GM21529 (cell line): ENCODE data around the gene CLEC4F.
"Not testable (repeated sequence)": the region's sequence is repeated elsewhere in the genome, so short reads cannot be mapped to it uniquely, and the experiment has no call there.

Source experiments
- ATAC-seq: cut with Tn5 transposase; IDR thresholded peaks from one replicate; pipeline ENCODE4 v1.9.1; 2021; ENCODE audit not compliant: unreplicated experiment

Gene CLEC4F

DNA sequence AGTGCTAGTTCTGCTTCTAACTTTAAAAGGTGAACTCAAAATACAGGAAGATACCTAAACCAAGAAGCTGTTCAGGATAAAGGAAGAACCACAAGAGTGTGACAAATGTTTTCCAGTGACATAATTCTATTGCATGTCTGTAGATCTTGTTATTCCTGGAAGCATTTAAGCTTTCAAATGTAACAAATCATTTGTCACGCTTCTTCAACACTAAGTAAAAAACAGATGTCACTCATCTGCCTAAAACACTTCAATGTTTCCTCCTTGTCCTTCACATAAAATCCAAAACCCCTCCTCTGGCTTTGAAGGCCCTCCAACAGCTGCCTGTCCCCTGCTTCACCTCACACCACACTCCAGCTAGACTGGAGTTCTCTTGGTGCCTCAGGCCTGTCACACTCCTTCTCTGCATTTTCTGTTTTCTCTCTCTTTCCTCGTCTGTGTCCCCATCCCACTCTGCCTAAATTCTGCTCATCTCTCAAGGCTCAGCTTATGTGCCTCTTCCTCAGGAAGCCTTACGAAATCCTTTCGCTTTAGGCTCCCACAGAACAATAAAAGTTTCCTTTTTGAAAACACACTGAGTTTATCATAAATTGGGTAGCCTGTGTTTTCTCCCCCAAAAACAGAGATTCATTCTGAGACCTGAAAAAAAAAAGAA lies 6.4 kb upstream of the CLEC4F start:
- ATAC-seq, result no peak

DNA sequence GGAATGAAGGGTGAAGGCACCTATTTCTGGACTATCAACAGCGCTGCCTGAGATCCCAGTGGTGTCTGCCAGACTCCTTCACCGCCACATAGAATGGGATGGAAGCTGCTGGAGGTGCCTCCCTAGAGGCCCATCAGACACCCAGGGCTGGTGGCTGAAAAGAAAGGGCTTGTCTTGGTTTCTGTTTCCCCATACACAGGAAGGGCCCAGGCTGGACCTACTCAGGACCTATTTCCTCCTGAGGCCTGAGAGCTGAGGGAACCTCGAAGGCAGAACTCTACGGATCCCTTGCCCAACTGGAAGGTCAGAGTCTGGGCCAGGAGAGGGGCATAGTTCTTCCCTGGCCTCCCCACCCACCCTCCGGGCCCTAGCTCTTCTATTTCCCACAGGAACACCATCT lies 2.9 kb upstream of the CLEC4F start:
- no peak for ATAC-seq

DNA sequence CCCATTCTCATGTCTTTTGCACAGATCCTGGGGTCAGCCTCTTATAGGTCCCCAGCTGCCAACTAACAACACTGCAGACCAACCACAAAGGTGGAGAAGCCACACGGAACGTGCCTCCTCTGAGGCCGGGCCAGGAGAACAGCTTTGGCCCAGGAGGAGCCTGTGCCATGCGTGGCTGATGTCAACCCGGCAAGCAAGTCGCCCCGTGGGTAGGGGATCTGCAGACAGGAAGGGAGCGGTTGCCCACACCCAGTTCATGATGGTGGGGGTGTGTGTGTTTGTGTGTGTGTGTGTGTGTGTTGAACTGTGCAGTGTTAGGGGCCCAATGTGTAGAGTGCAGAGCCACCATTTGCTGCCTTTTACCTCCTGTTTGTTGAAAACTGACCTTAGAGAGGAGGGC lies 2.4 kb upstream of the CLEC4F start:
- no peak for ATAC-seq

DNA sequence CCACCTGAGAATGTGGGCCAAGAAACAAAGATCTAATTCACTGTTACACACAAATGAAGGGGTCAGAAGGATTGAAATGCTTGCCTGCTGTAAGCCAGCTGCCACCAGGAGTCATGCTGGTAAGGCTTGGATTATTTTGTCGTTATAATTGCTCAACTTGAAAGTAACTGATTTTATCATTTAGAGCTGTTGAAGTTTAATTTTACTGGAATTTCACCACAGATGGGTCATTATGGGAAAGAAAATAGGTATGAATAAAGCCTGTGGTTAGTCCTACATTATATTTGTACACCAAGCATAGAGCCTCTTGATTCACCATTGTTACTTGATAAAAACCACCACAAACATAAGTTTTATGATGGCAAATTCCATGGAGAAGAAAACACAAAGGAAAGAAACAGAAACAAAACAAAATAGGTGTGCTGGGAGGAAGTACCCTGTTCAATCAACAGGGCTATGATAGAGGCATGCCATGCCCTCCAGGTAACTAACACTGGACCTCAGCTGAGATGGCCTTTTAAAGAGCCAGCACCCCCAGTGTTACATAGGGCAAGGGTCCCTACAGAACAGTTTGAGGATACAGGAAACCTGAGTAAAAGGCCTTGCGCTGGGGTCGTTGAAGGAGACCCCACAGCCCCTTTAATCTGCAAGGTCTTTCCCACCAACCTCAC lies 3.0 kb downstream of the CLEC4F start:
- no peak for ATAC-seq

DNA sequence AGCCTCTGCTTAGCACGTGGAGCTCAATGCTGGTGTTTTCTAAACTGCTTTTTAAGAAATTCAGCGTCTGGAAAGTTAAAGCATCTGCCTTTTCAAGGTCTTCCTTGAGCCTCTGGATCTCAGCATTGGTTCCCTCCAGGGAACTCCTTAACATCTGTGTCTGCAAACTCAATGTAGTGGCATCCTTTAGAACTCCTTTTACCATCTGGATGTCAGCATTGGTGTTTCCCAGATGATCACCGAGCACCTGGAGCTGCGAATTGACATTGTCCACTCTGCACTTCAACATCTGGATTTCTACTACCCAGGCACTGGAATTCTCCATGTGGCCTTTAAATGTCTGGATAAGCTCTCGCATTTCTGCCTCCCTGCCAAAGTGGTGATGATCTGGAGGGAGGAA lies 3.7 kb downstream of the CLEC4F start:
- ATAC-seq, result no peak

DNA sequence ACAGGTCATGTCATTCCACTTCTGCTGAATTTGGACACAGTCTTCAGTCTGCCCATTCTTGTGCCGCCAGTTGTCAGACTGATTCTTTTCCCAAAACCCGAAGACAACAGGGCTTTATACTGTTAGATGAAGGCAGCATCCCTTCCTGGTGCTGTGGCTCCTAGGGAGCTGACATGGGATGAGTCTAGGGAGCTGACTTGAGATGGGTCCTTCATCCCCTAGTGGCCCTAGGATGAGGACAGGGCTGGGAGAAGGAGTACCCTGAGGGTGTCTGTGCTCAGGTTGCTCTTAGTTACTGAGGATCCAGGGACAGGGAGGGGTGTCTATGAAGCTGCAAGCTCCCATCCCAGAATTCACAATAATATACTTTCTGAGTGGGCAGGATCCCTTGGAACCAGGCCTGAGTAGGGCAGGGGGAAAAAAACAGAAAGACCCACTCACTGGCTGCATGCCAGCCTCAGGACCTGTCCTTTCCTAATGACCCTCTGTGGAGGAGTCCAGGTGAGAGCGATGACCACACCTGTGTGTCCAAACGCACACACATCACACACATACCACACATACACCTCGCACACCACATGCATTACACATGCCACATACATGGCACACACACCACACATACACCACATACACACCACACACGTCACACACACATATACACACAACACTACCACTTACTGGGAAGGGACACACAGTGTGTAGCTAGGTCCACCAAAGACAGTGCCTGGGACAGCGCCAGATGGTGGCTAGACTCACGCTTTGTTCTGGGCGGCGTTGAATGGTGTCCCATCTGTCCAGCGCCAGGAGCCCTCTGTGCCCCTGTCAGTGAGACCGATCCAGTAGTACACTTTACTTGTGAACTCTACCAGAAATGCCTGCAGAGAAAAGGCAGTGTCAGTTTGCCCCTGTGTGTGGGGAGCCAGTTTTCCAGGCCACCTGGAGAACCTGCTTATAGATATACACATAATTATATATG lies 11.1 kb downstream of the CLEC4F start:
- no peak for ATAC-seq

DNA sequence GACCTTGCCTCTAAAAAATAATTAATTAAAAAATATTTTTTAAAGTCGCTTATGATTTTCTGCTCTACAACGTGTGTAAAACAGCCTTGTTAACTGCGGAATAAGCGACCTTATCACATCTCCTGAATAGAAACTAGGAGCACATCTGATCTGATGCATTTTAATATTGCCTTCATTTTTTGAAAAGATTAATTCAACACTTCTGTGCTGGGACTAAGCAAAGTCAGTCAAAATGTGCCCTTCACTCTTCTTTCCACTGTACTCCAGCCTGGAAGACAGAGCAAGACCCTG lies 12.6 kb downstream of the CLEC4F start:
- ATAC-seq, result no peak

DNA sequence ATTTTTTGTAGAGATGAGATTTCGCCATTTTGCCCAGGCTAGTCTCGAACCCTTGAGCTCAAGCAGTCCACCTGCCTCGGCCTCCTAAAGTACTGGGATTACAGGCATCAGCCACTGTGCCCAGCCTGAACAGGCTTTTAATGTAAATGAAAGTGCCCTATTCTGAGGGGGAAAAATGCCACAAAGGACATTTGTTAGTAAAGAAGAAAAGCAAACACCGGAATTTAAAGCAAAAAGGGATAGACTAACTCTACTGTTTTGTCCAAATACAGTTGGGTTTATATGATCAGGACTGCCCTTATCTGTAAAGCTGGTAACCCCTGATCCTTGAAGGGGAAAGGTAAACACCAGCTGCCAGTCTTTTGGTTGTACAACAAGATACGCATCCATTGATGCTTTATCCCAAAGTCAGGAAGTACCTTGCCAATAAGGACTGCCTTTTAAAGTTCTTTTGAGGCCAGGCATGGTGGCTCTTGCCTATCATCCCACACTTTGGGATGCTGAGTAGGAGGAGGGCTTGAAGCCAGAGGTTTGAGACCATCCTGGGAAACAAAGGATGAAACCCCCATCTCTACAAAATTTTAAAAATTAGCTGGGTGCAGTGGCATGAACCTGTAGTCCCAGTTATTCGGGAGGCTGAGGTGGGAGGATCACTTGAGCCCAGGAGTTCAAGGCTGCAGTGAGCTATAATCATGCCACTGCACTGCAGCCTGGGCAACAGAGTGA lies 13.1 kb downstream of the CLEC4F start:
- no peak for ATAC-seq

DNA sequence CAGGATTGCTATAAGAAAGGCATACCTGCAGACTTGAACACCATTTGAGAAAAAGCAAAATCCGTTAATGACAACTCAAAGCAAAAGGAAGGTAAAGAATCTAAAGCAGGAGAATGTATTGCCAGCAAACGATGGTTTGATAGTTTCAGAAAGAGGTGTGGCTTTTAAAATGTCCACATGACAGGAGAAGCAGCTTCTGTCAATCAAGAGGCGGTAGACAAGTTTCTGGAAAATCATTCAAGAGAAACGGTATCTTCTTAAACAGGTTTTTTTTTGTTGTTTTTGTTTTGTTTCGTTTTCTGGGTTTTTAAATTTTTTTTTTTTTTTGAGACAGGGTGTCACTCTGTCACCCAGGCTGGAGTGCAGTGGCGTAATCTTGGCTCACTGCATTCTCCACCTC lies 13.8 kb downstream of the CLEC4F start:
- no peak for ATAC-seq

DNA sequence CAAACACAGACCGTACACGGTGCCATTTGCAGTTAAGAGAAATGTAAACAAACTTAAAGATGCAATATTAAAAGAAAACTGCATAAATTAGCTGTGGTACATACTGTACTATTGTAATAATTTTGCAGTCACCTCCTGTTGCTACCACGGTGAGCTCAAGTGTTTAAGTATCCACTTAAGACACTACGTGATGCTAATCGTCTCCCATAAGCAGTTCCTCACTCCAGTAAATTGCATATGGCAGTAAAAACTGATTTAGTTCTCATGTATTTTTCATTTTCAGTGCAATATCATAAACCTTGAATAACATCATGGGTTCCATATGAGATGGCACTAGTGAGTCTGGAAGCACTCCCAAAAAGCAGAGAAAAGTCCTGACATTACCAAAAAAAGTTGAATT lies 14.4 kb downstream of the CLEC4F start:
- no peak for ATAC-seq

DNA sequence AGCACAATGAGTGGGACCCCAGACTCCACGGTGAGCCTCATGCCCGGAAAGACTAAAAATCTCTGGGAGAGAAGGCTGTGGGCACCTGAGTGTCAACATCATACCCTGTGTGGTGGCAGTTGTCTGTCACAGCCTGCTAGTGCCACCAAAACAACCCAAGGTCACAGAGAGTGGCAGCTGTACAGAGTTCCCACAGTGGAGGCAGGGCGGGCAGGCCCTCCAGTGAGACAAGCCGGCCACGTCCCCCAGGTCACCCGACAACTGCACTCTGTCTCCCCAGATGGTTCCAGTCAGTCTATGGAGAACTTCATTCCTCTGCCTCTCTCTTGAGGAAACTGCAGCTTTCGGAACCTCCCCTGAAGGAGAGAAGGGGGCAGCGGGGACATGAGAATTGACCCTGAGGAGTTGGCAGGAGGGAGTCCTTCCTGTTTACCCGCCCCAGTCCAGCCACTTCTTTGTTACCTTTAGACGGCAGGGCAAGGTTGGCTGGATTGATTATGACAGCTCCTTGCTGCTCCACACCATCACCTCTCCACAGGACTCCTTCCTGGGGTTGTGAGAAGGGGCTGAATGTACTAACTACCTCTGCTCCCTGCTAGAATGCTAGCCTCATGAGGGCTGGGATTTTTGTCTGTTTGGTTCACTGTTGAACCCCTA lies 18.7 kb downstream of the CLEC4F start:
- no peak for ATAC-seq

DNA sequence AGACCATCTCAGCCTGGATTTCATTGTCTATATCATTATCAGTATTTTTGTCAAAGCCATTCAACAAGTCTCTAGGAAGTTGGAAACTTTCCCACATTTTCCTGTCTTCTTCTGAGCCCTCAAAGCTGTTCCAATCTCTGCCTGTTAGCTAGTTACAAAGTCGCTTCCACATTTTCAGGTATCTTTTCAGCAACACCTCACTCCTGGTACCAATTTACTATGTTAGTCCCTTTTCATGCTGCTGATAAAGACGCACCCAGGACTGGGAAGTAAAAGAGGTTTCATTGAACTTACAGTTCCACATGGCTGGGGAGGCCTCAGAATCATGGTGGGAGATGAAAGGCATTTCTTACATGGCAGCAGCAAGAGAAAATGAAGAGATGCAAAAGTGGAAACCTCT lies 20.7 kb downstream of the CLEC4F start:
- no peak for ATAC-seq

DNA sequence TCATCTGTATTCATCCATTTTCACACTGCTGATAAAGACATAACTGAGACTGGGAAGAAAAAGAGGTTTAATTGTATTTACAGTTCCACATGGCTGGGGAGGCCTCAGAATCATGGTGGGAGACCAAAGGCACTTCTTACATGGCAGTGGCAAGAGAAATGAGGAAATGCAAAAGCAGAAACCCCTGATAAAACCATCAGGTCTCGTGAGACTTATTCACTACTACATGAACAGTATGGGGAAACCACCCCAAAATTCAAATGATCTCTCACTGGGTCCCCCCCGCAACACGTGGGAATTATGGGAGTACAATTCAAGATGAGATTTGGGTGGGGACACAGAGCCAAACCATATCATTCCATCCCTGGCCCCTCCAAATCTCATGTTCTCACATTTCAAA lies 22.4 kb downstream of the CLEC4F start:
- not testable (repeated sequence) for ATAC-seq

DNA sequence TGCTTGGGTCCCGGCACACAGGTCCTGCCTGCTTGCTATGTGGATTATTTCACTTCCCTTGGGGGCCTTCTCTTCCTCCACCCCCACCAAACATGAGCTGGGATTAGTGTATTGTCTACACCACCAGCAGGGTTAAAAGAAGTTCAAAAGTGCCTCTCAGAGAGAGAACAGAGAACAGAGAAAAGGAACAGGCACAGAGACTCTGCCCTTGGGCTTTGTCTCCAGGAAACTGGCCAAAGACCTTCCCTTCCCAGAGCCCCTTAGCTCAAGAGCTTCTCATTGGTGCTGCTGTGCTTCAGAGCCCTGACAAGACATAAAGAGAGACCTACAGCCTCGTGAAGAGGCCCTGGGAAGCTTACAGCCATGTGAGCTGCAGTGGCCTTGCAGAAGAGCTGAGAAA lies 22.9 kb downstream of the CLEC4F start:
- ATAC-seq, result no peak

DNA sequence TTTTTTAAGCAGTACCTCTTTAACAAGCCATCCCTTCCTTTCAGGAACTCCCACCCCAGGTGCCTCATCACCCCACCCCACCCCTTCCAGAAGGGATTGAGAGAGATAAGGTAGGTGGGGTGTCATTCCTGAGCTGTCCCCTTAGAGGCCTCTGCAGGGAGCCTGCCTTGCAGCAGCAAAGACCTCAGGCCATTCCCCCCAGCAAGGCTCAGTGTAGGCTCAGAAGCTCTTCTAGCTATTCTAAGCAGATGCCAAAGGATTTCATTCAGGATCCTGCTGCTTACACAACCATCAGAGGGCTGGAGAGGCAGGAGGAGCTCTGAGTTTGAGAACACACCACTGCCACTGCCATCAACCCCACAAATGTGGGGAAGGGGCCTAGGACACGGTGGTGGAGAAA lies 24.1 kb downstream of the CLEC4F start:
- no peak for ATAC-seq

DNA sequence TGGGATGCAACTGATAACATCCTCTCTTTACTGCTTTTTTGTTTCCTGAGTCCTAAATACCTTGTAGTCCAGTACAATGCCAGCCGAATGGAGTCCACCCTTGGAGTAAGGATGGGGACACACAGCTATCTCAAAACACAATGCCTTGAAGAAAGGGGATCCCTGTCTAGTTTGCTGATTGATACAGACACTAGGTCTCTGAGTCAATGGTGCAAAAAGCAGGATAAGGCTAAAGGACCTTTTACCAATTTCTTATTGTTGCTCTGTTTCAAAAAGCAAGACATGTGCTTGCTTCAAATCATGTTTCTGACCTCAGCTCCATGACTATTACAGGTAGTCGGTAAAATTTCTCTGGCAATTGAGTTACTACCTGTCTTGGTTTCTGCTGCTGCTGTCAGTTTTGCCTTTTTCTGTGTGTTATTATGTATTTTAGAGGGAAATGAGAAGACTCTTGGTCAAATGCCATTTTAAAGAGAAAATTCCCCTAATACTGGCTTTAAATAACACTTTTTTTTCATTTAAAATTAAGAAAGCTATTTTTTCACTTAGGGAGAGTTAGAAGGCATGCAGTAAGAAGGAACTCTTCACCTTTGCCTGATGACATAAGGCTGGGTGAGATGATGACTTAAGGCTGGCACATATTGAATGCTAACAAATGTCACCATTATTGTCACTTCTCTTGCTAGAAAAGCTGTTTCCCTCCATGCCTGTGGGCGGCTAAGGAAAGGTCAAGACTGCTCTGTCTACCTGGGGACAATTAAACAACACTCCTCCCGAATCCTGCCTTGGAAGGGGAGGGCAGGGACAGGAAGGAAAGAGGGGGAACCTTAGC lies 25.0 kb downstream of the CLEC4F start:
- ATAC-seq, result no peak

DNA sequence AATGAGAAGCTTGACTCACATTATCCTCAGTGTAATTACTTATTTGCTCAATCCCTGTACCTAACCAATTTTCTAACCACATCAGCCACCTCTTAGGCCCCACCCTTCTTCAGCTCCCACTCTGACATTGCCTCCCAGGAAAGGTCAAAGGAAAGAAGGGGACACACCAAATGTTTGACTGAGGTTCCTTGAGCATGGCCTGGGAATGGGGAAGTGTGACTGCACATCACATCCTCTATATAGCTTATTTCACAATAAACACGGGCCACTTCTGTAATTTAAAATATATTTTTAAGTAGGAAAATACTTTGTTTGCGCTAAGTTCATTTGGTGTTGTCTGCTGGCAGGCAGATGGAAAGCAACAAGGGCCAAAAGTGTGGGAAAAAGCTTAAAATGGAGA lies 26.9 kb downstream of the CLEC4F start:
- ATAC-seq, result no peak

DNA sequence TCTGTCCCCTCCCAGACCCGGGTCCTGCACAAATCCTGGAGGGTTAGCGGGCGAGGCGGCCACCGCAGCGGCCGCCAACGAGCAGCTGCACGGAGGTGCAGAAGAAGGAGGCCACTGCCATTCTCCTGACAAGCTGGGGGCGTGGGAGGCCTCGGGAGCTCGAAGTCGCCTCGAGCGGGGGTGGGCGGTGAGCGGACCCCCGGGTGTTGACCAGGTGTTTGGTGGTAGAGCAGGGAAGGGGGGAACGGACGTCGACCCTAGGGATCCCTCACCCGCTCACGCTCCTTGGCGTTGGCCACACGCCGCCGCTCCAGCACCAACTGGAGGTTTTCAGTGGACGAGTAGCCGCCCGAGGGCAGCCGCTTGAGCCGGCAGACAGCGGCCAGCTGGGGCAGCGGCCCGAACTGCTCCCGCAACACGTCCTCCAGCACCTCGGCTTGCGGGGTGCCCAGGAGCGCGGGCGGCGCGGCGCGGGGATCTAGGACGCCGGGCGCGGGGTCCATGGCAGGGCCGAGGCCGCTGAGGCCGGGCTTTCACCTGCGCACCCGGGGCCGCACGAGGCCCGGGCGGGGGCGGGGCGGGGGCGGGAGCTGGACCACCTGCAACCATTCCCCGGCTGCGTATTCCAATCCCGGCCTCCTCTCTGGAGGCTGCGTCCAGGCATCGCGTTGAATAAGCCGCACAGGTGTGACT lies 30.1 kb downstream of the CLEC4F start, which contains the start of gene FIGLA:
FIGLA (minus strand) TSS at position 508 of the 693 bp plus-strand sequence; CDS start at position 503, 5 bp downstream.
- ATAC-seq, result no peak
